Measurements from ENCODE around the gene LYG2. TPM values are rescaled to one million over a fixed set of nuclear protein-coding genes. Genes with fewer than 3 reads are reported as not detected.
"Not testable (repeated sequence)": the region's sequence is repeated elsewhere in the genome, so short reads cannot be mapped to it uniquely, and the experiment has no call there.

LYG2 gene
- total RNA-seq, 1 donor from 2014 or later = not detected

GRCh38 chr2:99278793-99279291 lies 23.4 kb upstream of the LYG2 start:
- TF ChIP-seq CTCF (conservative IDR thresholded peaks at IDR 0.05) = no peak
- no peak overlapping the region for H3K27ac Mint-ChIP-seq

GRCh38 chr2:99278195-99278765 lies 22.8 kb upstream of the LYG2 start:
- H3K4me1 Mint-ChIP-seq (ENCODE audit: unreplicated experiment); H3K9me3 Mint-ChIP-seq; H3K27me3 Mint-ChIP-seq; DNase-seq (ENCODE audit: extremely low spot score, unreplicated experiment); H3K4me3 Mint-ChIP-seq; H3K27ac Mint-ChIP-seq: not testable (repeated sequence)
- peaks cover 15% of the 10 kb centered on the region for H3K36me3 Mint-ChIP-seq

More at GRCh38 chr2:99278793-99279291, 23.4 kb upstream of the LYG2 start:
- Mint-ChIP-seq H3K36me3 (peaks cover 17% of the 10 kb centered on the region), H3K27me3 (no peaks in the 10 kb centered on the region), H3K9me3 (peaks cover 5% of the 10 kb centered on the region), H3K4me1 (ENCODE audit: unreplicated experiment) (no peaks in the 10 kb centered on the region), H3K4me3 (no peak overlapping the region)
- no peak for DNase-seq (ENCODE audit: extremely low spot score, unreplicated experiment)

GRCh38 chr2:99275882-99276281 lies 20.4 kb upstream of the LYG2 start:
- H3K4me3 Mint-ChIP-seq = no peak overlapping the region
- H3K4me1 Mint-ChIP-seq (ENCODE audit: unreplicated experiment) = no peaks in the 10 kb centered on the region
- H3K9me3 Mint-ChIP-seq = peaks cover 10% of the 10 kb centered on the region
- H3K27me3 Mint-ChIP-seq = no peaks in the 10 kb centered on the region
- DNase-seq (ENCODE audit: extremely low spot score, unreplicated experiment) = no peak
- no peak overlapping the region for H3K27ac Mint-ChIP-seq
- no peak for TF ChIP-seq CTCF (conservative IDR thresholded peaks at IDR 0.05)
- H3K36me3 Mint-ChIP-seq = peaks cover 6% of the 10 kb centered on the region

GRCh38 chr2:99261242-99261641 lies 5.8 kb upstream of the LYG2 start:
- H3K36me3 Mint-ChIP-seq = no peaks in the 10 kb centered on the region
- H3K27ac Mint-ChIP-seq = no peak overlapping the region
- no peak for DNase-seq (ENCODE audit: extremely low spot score, unreplicated experiment)
- no peaks in the 10 kb centered on the region for H3K4me1 Mint-ChIP-seq (ENCODE audit: unreplicated experiment)
- no peaks in the 10 kb centered on the region for H3K9me3 Mint-ChIP-seq
- TF ChIP-seq CTCF (conservative IDR thresholded peaks at IDR 0.05) = no peak
- no peak overlapping the region for H3K4me3 Mint-ChIP-seq
- H3K27me3 Mint-ChIP-seq = no peaks in the 10 kb centered on the region

GRCh38 chr2:99260184-99260583 lies 4.7 kb upstream of the LYG2 start:
- H3K4me3 Mint-ChIP-seq = no peak overlapping the region
- no peak for TF ChIP-seq CTCF (conservative IDR thresholded peaks at IDR 0.05)
- no peaks in the 10 kb centered on the region for H3K4me1 Mint-ChIP-seq (ENCODE audit: unreplicated experiment)
- no peaks in the 10 kb centered on the region for H3K27me3 Mint-ChIP-seq
- no peaks in the 10 kb centered on the region for H3K36me3 Mint-ChIP-seq
- no peak overlapping the region for H3K27ac Mint-ChIP-seq
- H3K9me3 Mint-ChIP-seq = no peaks in the 10 kb centered on the region
- no peak for DNase-seq (ENCODE audit: extremely low spot score, unreplicated experiment)

- no peaks in the 10 kb centered on the region for H3K9me3 Mint-ChIP-seq
- no peak overlapping the region for H3K27ac Mint-ChIP-seq
- no peak overlapping the region for H3K4me3 Mint-ChIP-seq
- TF ChIP-seq CTCF (conservative IDR thresholded peaks at IDR 0.05) = no peak
- H3K36me3 Mint-ChIP-seq = no peaks in the 10 kb centered on the region
- H3K27me3 Mint-ChIP-seq = no peaks in the 10 kb centered on the region
- H3K4me1 Mint-ChIP-seq (ENCODE audit: unreplicated experiment) = no peaks in the 10 kb centered on the region
- DNase-seq (ENCODE audit: extremely low spot score, unreplicated experiment) = no peak
These were observed 4.0 kb upstream of the LYG2 start for GRCh38 chr2:99259465-99259864.
